ENCODE results near the gene RAB4B. TPM values are rescaled to one million over a fixed set of nuclear protein-coding genes. Genes with fewer than 3 reads are reported as not detected.
A peak's percentile ranks its signal among the peaks of the same experiment; 100 is the strongest.

Gene RAB4B
- total and polyA plus RNA-seq, 2 of the 13 experiments (the other 11 are each of a cell fraction or from before 2014, with no cell fraction given) = 3.3 to 5.4 TPM

DNA sequence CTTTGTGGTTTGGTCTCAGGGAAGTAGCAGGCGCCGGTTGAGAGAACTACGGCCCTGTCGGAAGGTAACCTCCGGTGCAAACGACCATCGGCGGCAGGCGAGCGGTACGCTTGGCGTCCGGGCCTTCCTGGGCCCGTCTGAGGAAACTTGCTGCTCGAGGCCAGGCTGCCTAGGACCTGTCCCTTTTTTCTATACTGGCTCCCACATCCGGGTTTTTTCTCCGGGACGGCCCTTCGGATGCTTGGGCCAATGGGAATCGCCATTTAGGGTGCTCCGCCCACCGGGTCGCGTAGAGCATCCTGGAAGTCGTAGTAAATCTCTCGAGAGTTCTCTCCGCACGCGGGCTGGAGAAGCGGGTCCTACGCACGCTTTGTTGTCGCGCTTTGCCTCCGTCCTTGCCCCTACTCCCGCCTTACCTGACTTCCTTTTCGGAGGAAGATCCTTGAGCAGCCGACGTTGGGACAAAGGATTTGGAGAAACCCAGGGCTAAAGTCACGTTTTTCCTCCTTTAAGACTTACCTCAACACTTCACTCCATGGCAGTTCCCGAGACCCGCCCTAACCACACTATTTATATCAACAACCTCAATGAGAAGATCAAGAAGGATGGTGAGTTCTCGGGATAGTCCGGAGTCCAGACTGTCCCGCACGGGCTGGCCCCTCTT is 27.0 kb upstream of the RAB4B start, which contains the start of gene SNRPA (continued):
- no peak for TF ChIP-seq ZNF83 (CRISPR knock-in tag; IDR thresholded peaks at IDR 0.05; ENCODE audit: borderline replicate concordance)
- peak; percentile 15; the same call in 1 of the 2 replicates for TF ChIP-seq FOXK1 (CRISPR knock-in tag; IDR thresholded peaks at IDR 0.05; ENCODE audit: borderline replicate concordance, low read depth)
- TF ChIP-seq ELF1 (CRISPR knock-in tag; IDR thresholded peaks at IDR 0.05) = peak; percentile 70
- TF ChIP-seq STAT5B (CRISPR knock-in tag; IDR thresholded peaks at IDR 0.05) = no peak
- peak; percentile 86 for TF ChIP-seq RBFOX2 (IDR thresholded peaks at IDR 0.05; ENCODE audit: low read depth, low read length)
- no peak for TF ChIP-seq ZBTB21 (CRISPR knock-in tag; IDR thresholded peaks at IDR 0.05)
- TF ChIP-seq ZNF512B (CRISPR knock-in tag; IDR thresholded peaks at IDR 0.05; ENCODE audit: borderline replicate concordance) = no peak
- TF ChIP-seq, protein P1, sequence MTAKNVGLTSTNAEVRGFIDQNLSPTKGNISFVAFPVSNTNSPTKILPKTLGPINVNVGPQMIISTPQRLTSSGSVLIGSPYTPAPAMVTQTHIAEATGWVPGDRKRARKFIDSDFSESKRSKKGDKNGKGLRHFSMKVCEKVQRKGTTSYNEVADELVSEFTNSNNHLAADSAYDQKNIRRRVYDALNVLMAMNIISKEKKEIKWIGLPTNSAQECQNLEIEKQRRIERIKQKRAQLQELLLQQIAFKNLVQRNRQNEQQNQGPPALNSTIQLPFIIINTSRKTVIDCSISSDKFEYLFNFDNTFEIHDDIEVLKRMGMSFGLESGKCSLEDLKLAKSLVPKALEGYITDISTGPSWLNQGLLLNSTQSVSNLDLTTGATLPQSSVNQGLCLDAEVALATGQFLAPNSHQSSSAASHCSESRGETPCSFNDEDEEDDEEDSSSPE (CRISPR knock-in tag; IDR thresholded peaks at IDR 0.05) = no peak; the same call in 1 of the 2 replicates
- peak; percentile 64; the same call in 1 of the 2 replicates for TF ChIP-seq NKX3-1 (CRISPR knock-in tag; IDR thresholded peaks at IDR 0.05)
- no peak; a peak in 1 of 4 replicates for TF ChIP-seq HMGXB4 (CRISPR knock-in tag; IDR thresholded peaks at IDR 0.05; ENCODE audit: borderline replicate concordance in 1 of 2, low read depth in 1 of 2)
- TF ChIP-seq ZNF136 (CRISPR knock-in tag; IDR thresholded peaks at IDR 0.05; ENCODE audit: low read depth) = no peak
- TF ChIP-seq KMT2A (CRISPR knock-in tag; IDR thresholded peaks at IDR 0.05) = peak; percentile 58; the same call in 1 of the 2 replicates
- TF ChIP-seq CHCHD3 (CRISPR knock-in tag; IDR thresholded peaks at IDR 0.05) = no peak
- TF ChIP-seq ZNF253 (CRISPR knock-in tag; IDR thresholded peaks at IDR 0.05; ENCODE audit: borderline replicate concordance) = no peak
- no peak for TF ChIP-seq MEIS2 (CRISPR knock-in tag; IDR thresholded peaks at IDR 0.05)
- TF ChIP-seq REL (CRISPR knock-in tag; conservative IDR thresholded peaks at IDR 0.05) = no peak
- TF ChIP-seq ZBTB49 (CRISPR knock-in tag; IDR thresholded peaks at IDR 0.05; ENCODE audit: borderline replicate concordance) = no peak
- TF ChIP-seq EED (CRISPR knock-in tag; IDR thresholded peaks at IDR 0.05) = no peak
